Muscle of leg (tissue), 11 donors: Measurements from ENCODE around the gene NREP. TPM values are rescaled to one million over a fixed set of nuclear protein-coding genes. Genes with fewer than 3 reads are reported as not detected.
A peak's percentile ranks its signal among the peaks of the same experiment; 100 is the strongest.

Source experiments
- DNase-seq: peaks from one replicate; pipeline ENCODE4 v3.0.0; 2013
- H3K27ac ChIP-seq: one replicate; pipeline ENCODE4 v1.5.1; 2013; ENCODE audit warnings: mild to moderate bottlenecking, low read length, control low read depth
- H3K27me3 ChIP-seq: one replicate; pipeline ENCODE4 v1.6.1; 2013; ENCODE audit warnings: low read length; ENCODE audit not compliant: control insufficient read depth, insufficient read depth
- H3K36me3 ChIP-seq: one replicate; pipeline ENCODE4 v1.6.1; 2013; ENCODE audit warnings: low read length; ENCODE audit not compliant: control insufficient read depth, insufficient read depth
- H3K4me1 ChIP-seq: one replicate; pipeline ENCODE4 v1.6.1; 2013; ENCODE audit warnings: low read length; ENCODE audit not compliant: control insufficient read depth, insufficient read depth
- H3K4me3 ChIP-seq: one replicate; pipeline ENCODE4 v1.5.1; 2013; ENCODE audit warnings: low read length, control low read depth
- H3K9me3 ChIP-seq: replicated peaks from 2 replicates; pipeline ENCODE4 v1.6.1; 2013; ENCODE audit warnings: low read depth, low read length; ENCODE audit not compliant: control insufficient read depth
- WGBS: methylation state at CpG from one replicate; pipeline ENCODE4 v1.1.5; 2013; ENCODE audit warnings: missing lambda C conversion rate; ENCODE audit not compliant: insufficient coverage; 5-methylcytosine and 5-hydroxymethylcytosine counted together
- polyA plus RNA-seq, 8 donors: library from polyadenylated mRNA; unstranded; fragments of 120-200 nt; gene quantifications; one replicate each; pipeline versions ENCODE4 v1.2.1 to v1.2.3, GENCODE V29; 2013; ENCODE audit warnings: inconsistent platforms in 1 of 8, low replicate concordance in 1 of 8; ENCODE audit not compliant: insufficient read length in 8 of 8, insufficient read depth in 1 of 8
- total RNA-seq: library from RNA; stranded (reverse); fragments of 120-200 nt; gene quantifications from one replicate; pipeline ENCODE4 v1.2.4, GENCODE V29; 2013

NREP gene
- total and polyA plus RNA-seq, 9 donors = 230 to 393 (median 338) TPM

GRCh38 chr5:111689357-111689935 is 67.5 kb downstream of the NREP start:
- no peaks in the 10 kb centered on the region for H3K27me3 ChIP-seq
- DNase-seq = peak; percentile 62
- no peaks in the 10 kb centered on the region for H3K36me3 ChIP-seq
- no peaks in the 10 kb centered on the region for H3K9me3 ChIP-seq
- 80% methylated on average over 1 of the region's 1 CpG for WGBS
- no peak overlapping the region for H3K27ac ChIP-seq
- H3K4me3 ChIP-seq = no peak overlapping the region
- H3K4me1 ChIP-seq = no peaks in the 10 kb centered on the region

GRCh38 chr5:111685969-111686368 is 71.0 kb downstream of the NREP start:
- DNase-seq = no peak
- Histone ChIP-seq H3K9me3 (no peaks in the 10 kb centered on the region), H3K27me3 (no peaks in the 10 kb centered on the region), H3K4me3 (no peak overlapping the region), H3K36me3 (no peaks in the 10 kb centered on the region), H3K4me1 (peaks cover 16% of the 10 kb centered on the region), H3K27ac (no peak overlapping the region)
- 100% methylated on average over 1 of the region's 3 CpGs for WGBS

GRCh38 chr5:111682641-111683040 is 74.4 kb downstream of the NREP start:
- no peak overlapping the region for H3K4me3 ChIP-seq
- 81% methylated on average over 2 of the region's 6 CpGs for WGBS
- DNase-seq = no peak
- peak overlapping the region; percentile 91 for H3K27ac ChIP-seq
- no peaks in the 10 kb centered on the region for H3K27me3 ChIP-seq
- H3K4me1 ChIP-seq = peaks cover 21% of the 10 kb centered on the region
- H3K36me3 ChIP-seq = no peaks in the 10 kb centered on the region
- H3K9me3 ChIP-seq = no peaks in the 10 kb centered on the region

GRCh38 chr5:111682121-111682520 is 74.9 kb downstream of the NREP start:
- peak; percentile 54 for DNase-seq
- H3K36me3 ChIP-seq = no peaks in the 10 kb centered on the region
- H3K4me1 ChIP-seq = peaks cover 21% of the 10 kb centered on the region
- H3K9me3 ChIP-seq = no peaks in the 10 kb centered on the region
- WGBS = 47% methylated on average over 4 of the region's 6 CpGs
- H3K27ac ChIP-seq = peak overlapping the region; percentile 91
- no peak overlapping the region for H3K4me3 ChIP-seq
- H3K27me3 ChIP-seq = no peaks in the 10 kb centered on the region

- no CpG with 5 or more reads among the region's 8 CpGs for WGBS
- Histone ChIP-seq H3K4me3 (no peak overlapping the region), H3K27me3 (no peaks in the 10 kb centered on the region), H3K9me3 (no peaks in the 10 kb centered on the region), H3K4me1 (peaks cover 26% of the 10 kb centered on the region), H3K27ac (peak overlapping the region; percentile 91), H3K36me3 (no peaks in the 10 kb centered on the region)
- DNase-seq = peak; percentile 73
Measured at GRCh38 chr5:111681414-111682120, 75.4 kb downstream of the NREP start.

- Histone ChIP-seq H3K9me3 (no peaks in the 10 kb centered on the region), H3K36me3 (no peaks in the 10 kb centered on the region), H3K4me1 (peaks cover 26% of the 10 kb centered on the region), H3K4me3 (no peak overlapping the region), H3K27me3 (no peaks in the 10 kb centered on the region), H3K27ac (peak overlapping the region; percentile 91)
- 7% methylated on average over 3 of the region's 6 CpGs for WGBS
- DNase-seq = peak; percentile 96
Measured at GRCh38 chr5:111680737-111681413, 76.1 kb downstream of the NREP start.

GRCh38 chr5:111679611-111680010 is 77.4 kb downstream of the NREP start:
- Histone ChIP-seq H3K27me3 (no peaks in the 10 kb centered on the region), H3K4me1 (peaks cover 28% of the 10 kb centered on the region), H3K9me3 (no peaks in the 10 kb centered on the region), H3K4me3 (no peak overlapping the region), H3K27ac (no peak overlapping the region), H3K36me3 (no peaks in the 10 kb centered on the region)
- DNase-seq = no peak
- 93% methylated on average over 5 of the region's 8 CpGs for WGBS

Other genes with a start within 250 kb of the NREP start
- gene STARD4, start 244.7 kb downstream of the NREP start, total RNA-seq = 6.3 TPM
- 10 to 100 TPM in 3 of 8 donors, 1 to 10 TPM in 5; 5.5 to 12.7 (median 9.1) TPM for gene STARD4, start 244.7 kb downstream of the NREP start, polyA plus RNA-seq